ENCODE measurements around the gene NBR1.
"Not testable (repeated sequence)": the region's sequence is repeated elsewhere in the genome, so short reads cannot be mapped to it uniquely, and the experiment has no call there.

NBR1 gene

DNA sequence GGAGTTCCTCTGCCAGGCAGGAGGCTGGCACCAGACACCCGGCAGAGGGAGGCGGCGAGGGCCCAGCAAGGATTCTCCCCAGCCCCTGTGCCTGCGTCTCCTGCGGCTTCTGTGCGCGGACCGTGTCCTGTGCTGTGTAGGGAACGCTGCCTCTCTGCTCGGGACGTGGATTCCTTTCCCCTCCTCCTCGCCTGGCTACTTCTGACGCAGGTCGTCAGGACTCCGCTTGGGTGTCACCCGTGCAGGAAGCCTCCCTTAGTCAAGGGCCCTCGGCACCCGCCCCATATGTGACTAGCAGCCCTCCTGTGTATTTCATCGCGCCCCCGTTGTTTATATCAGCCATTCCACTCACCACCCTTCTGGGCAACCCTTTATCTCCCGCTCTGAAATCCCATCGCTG, 75.4 kb downstream of the NBR1 start:
- not testable (repeated sequence) for DNase-seq (ENCODE audit: low spot score)
